Fibroblast of peridontal ligament (primary cell): ENCODE results near the gene MTOR.
A peak's percentile ranks its signal among the peaks of the same experiment; 100 is the strongest.

ENCODE experiments used
- DNase-seq: peaks from one replicate; pipeline ENCODE4 v3.0.0-alpha.2; 2010; ENCODE audit errors: extremely low read depth

The MTOR gene

GRCh38 chr1:11280719-11281376, 18.5 kb upstream of the MTOR start:
- DNase-seq: no peak

DNA sequence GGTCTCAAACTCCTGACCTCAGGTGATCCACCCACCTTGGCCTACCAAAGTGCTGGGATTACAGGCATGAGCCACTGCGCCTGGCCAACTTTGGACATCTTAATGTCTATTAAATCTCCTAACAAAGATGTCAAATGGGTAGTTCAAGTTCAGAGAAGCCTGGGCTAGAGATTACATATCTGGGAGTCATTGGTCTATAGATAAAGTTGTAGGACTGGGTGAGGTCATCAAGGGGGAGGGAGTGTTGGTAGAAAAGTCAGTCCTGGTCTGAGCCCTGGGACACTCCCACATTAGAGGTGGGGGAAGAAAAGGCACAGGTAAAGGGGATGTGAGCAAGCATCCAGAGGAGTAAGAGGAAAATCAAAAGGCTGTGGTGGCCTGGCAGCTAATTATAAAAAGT, 17.3 kb upstream of the MTOR start:
- DNase-seq: no peak

DNA sequence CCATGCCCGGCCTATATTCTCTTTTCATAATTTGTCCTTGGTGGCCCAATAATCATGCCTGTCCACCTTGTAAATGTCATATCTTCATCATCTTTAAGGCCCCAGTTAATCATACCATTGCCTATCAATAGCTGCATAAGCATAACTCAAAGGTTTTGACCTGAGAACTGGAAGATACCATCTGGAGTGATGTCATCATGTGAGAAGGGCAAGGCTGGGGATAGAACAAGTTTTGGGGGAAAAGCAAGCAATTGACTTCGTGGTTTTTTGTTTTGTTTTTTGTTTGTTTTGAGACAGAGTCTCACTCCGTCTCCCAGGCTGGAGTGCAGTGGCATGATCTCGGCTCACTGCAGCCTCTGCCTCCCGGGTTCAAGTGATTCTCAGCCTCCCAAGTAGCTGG, 16.8 kb upstream of the MTOR start:
- no peak for DNase-seq

- DNase-seq: no peak
Measured at GRCh38 chr1:11273595-11274234, 11.4 kb upstream of the MTOR start.

DNA sequence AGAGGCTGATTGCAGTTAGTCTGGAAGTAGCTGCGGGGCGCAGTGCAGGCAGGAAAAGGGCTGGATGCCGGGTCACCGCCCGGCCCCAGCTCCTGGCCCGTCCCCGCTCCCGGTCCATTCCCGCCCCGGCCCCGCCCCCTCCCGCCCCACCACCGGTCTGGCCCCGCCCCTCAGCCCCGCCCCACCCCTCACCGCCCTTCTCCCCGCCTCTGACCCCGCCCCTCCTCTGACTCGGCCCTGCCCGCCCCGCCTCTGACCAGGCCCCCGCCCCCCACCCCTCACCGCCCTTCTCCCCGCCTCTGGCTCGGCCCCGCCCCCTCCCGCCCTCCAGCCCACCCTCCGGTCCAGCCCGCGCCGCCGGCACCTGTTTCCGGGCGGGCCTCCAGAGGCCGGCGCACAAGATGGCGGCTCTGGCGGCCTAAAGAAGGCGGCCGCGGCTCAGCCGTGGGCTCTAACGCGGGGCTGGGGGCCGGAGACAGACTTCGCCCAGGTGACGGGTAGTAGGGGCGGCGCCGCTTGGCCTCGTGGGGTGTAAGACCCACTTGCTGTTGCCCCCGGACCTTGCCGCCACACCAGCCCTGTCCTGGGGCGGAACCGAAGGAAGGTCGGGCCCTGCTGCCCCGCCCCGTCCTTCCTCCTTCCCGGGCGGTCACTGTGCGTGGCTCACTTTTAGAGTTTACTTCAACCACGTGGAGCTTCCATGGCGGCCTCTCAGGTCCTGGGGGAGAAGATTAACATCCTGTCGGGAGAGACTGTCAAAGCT, 10.7 kb upstream of the MTOR start, which contains the start of gene UBIAD1:
TSS of gene UBIAD1 (plus strand) at position 367 of the 763 bp plus-strand sequence. CDS start at position 701, 334 bp downstream.
- DNase-seq: peak; percentile 80

- DNase-seq: no peak
Measured at GRCh38 chr1:11272544-11272831, 10.1 kb upstream of the MTOR start.

- peak; percentile 74 for DNase-seq
Measured at GRCh38 chr1:11267350-11268337, 5.3 kb upstream of the MTOR start.

GRCh38 chr1:11266268-11267074, 4.1 kb upstream of the MTOR start:
- DNase-seq: no peak

DNA sequence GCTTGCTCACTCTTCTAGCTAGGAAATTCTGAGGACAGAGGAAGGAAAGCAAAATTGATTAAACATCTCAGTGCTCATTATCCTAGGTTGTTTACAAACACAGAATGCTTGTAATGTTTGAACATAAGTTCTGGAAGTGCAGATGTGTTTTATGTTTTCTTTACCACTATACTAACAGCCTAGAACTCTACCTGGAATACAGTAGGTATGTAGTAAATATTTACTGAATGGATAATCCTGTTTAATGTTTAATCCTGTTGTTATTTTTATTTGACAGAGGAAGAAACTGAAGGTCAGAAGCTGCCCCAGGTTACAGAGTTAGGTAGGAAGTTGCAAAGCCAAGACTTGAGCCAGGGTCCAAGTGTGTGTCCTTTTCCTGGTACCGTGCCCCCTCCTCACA, 6.1 kb downstream of the MTOR start:
- DNase-seq: no peak

GRCh38 chr1:11253226-11253625, 9.1 kb downstream of the MTOR start:
- DNase-seq: no peak

DNA sequence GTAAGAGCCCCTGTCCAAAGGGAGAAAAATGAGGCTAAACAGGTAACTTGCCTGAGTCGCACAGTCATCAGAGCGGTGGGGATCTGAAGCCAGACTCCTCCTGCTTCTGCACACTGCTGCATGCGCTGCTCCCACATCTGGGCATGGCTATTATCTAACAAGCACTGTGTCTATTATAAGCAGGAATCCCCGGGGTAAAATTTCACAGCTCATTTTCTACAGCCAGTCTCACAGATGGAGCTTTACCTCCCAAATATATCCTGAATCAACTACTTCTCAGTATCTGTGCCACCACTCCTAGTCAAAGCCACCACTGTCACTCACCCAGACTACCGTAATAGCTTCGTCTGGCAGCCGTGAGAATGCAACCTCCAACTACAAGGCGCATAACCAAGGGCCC, 9.8 kb downstream of the MTOR start:
- DNase-seq: no peak

- no peak for DNase-seq
Measured at GRCh38 chr1:11248169-11248568, 14.2 kb downstream of the MTOR start.

DNA sequence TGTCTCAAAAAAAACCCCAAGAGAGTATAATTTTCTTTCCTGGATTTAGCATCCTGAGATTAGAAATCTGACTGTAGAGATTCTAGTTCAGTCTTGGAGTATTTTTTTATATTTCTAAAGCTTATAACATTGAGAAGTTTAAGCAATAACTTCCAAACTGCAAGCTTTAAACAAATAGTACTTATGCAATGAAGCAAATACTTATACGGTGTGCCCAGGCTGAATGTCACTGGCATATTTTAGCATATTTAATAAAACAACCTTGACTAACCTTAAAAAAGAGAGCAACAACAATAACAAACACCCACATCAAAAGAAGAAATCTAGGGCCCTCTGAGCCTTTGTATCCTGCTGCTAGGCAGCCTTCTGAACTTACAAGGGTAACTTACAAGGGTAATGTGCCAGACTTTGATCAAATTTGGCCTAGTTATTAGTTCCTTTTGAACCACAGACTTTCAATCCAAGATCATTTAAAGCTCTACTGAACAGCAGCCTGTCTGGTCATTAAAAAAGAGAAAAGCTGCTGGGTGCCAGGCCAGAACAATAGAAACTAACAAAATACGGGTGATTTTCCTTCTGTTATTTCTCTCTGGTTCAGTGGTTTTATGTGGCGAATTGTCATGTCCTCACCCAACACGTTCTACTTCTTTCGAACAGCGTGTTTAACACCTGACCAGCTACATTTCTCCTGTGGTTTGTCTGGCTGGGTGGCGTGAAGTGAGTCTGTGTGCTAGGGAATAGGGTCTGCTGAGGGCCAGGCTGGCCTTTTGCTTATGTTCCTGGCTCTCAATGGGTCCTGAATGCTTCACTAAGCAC, 16.2 kb downstream of the MTOR start:
- no peak for DNase-seq

DNA sequence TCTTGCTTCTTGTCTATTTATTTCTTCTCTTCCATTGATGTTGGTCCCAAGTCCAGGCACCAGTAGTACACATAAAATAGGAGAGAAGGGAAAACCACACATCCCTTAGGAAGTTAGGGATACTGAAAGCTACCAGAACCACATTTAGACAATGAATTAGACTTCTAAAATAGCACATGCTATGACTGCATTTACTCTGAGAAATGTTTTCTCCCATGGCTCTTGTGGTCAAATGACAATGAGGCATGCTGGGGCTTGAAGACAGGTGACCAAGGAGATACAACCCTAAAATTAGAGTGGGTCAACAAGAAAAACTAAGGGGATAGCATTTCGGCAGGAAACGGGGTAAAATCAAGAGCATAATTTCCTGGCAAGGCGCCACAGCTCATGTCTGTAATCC, 17.1 kb downstream of the MTOR start:
- DNase-seq: no peak

DNA sequence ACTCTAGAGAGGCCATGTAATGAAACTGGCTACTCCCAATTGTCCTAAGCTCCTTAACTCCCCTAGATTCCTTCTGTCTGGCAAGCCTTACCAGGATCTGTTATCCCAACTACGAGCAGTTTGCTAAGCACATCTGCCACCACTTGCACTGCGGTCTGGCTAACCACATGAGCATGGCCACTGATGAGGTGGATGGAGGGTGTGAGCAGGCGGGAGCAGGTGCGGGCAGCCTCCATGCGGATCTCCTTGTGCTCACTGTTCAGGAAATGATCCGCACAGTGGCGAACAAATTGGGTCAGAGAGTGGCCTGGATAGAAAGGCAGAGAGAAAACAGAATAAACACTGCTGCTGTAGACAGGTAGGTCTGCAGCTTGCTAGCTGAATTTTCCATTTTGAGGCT, 24.0 kb downstream of the MTOR start:
- DNase-seq: no peak

DNA sequence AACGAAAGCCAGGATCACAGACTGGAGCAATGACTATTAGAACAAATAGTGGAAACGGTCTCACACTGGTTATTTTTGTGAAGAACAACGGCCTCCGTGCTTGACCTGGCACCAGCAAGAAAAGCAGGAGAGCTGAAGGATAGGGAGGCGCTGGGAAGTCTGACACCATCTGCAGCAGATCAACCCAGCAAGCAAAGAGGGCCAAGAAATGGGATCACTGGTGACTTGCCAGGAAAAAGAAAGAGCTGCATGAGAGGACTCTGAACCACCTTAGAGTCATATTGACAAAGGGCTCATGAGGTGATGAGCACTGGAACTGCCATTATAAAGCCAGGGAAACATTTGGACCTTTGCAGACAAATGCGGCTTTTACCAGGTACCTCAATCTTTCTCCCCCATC, 25.0 kb downstream of the MTOR start:
- DNase-seq: no peak

DNA sequence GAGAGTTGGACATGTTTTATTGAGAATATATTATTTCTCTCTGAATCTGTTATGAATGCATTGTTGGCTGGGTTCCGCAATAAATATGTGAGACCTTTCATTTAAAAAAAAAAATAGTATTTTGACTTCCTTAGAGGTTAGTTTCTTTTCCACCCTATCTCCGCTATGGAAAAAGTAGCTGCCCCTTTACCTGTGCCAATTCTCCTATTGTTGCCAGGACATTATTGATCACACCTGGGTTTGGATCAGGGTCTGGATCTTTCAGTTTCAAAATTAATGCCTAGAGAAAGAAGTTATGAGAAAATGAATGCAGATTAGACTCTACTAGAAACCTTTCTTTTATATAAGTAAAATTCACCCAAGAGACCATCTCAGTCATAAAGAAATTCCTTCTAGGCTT, 29.1 kb downstream of the MTOR start:
- DNase-seq: no peak

- DNase-seq: no peak
Measured at GRCh38 chr1:11229203-11229602, 33.1 kb downstream of the MTOR start.

DNA sequence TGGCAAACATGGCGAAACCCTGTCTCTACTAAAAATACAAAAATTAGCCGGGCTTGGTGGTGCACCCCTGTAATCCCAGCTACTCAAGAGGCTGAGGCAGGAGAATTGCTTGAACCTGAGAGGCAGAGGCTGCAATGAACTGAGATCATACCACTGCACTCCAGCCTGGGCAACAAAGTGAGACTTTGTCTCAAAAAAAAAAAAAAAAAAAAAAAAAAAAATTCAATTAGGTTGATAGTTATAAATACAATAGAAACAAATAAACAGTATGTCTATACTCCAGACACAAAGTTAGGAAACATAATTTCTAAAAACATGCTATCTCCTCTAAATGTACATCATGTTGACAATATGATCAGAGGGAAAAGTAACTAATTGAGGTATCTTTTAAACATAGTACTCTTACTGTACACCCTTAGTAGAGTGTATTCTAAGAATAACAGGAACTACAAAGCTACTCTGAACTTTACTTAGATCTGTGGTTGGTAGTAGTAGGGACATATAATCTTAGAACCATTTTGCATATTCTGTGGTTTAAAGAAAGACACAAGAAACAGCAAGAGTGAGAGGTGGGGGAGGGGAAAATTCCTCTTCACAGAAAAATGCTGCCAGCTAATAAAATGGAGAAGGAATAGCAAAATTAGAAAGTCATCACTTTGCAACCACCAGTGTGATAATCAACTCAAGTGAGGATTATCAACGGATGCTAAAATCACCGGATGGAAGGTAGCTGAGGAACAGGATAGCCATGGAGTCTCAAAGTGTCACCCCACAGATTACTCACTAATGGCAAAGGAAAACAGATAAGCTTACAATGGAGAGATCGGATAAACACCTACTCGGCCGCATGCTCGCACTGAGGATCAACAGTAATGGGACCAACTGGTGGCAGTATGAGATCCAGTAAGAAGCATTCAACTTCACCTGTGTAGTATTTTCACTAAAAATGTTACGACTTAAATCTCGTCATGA, 35.0 kb downstream of the MTOR start:
- DNase-seq: no peak
